Suprapubic skin (tissue), 3 donors: ENCODE data around the gene CDH8.

Experiments used
- CTCF ChIP-seq, 2 donors: fragments of 200-600 bp in 1 of 2; fragments of 450-650 bp in 1 of 2; sonication (generic) in 1 of 2; IDR thresholded peaks; one replicate each; pipeline ENCODE4 v1.5.1; 2016 to 2019; ENCODE audit warnings: antibody characterized with exemption in 2 of 2, mild to moderate bottlenecking in 1 of 2, moderate library complexity in 1 of 2
- POLR2AphosphoS5 ChIP-seq, 3 donors: sonication (generic); formaldehyde crosslinking; IDR thresholded peaks; one replicate each; pipeline ENCODE4 v1.6.1; 2017; ENCODE audit warnings: antibody characterized with exemption in 3 of 3

GRCh38 chr16:61792194-61792909 lies 243.9 kb downstream of the CDH8 start:
- no peak for TF ChIP-seq CTCF (IDR thresholded peaks at IDR 0.05)
- TF ChIP-seq POLR2AphosphoS5 (IDR thresholded peaks at IDR 0.05), result no peak
